Activated B cell treated with CpG ODN at 0.5 μM for 24 hours (primary cell): Measurements from ENCODE around the gene WNK1. TPM values are rescaled to one million over a fixed set of nuclear protein-coding genes. Genes with fewer than 3 reads are reported as not detected.
A peak's percentile ranks its signal among the peaks of the same experiment; 100 is the strongest.
"Not testable (repeated sequence)": the region's sequence is repeated elsewhere in the genome, so short reads cannot be mapped to it uniquely, and the experiment has no call there.

Experiments
- ATAC-seq: fragments of 200-7000 bp; cut with Tn5 transposase; one replicate; pipeline ENCODE4 v1.10.0; 2021; ENCODE audit warnings: low read depth, mild to moderate bottlenecking, moderate library complexity
- CTCF ChIA-PET: fragments of 350-600 bp; sonication (Branson Sonifier 250); formaldehyde crosslinking; loops from one replicate; lab custom pipeline; 2021; ENCODE audit warnings: antibody characterized with exemption; lab: Charles Lee
- POLR2A ChIA-PET: fragments of 350-600 bp; sonication (Branson Sonifier 250); formaldehyde crosslinking; loops from one replicate; lab custom pipeline; 2021; ENCODE audit warnings: antibody characterized with exemption; lab: Charles Lee
- DNase-seq: peaks from one replicate; pipeline ENCODE4 v3.0.0; 2022
- H3K27ac Mint-ChIP-seq: one replicate; pipeline ENCODE4 v1.8.0; 2020; ENCODE audit warnings: mixed read lengths
- H3K27me3 Mint-ChIP-seq: one replicate; pipeline ENCODE4 v1.8.0; 2021; ENCODE audit warnings: mixed read lengths
- H3K36me3 Mint-ChIP-seq: one replicate; pipeline ENCODE4 v1.8.0; 2021; ENCODE audit warnings: low read depth, mixed read lengths
- H3K4me1 Mint-ChIP-seq: one replicate; pipeline ENCODE4 v1.8.0; 2021; ENCODE audit warnings: mixed read lengths
- H3K4me3 Mint-ChIP-seq: one replicate; pipeline ENCODE4 v1.8.0; 2020; ENCODE audit warnings: mild to moderate bottlenecking, mixed read lengths
- H3K9me3 Mint-ChIP-seq: one replicate; pipeline ENCODE4 v1.8.0; 2020; ENCODE audit warnings: mixed read lengths
- intact Hi-C: fragments of 100-400 bp; cut with micrococcal nuclease; formaldehyde crosslinking; loops from one replicate; pipeline ENCODE4 v1.15.1; 2024
- total RNA-seq: library from RNA; stranded (reverse); gene quantifications from 2 replicates; pipeline ENCODE4 v1.2.3, GENCODE V29; 2022
- TF ChIP-seq, protein P1 (sequence below): fragments of 200-600 bp; IDR thresholded peaks from one replicate; pipeline ENCODE4 v1.8.0; 2022; ENCODE audit warnings: antibody characterized with exemption, mild to moderate bottlenecking

Gene WNK1
- total RNA-seq, 1 donor from 2014 or later: 155 TPM

DNA sequence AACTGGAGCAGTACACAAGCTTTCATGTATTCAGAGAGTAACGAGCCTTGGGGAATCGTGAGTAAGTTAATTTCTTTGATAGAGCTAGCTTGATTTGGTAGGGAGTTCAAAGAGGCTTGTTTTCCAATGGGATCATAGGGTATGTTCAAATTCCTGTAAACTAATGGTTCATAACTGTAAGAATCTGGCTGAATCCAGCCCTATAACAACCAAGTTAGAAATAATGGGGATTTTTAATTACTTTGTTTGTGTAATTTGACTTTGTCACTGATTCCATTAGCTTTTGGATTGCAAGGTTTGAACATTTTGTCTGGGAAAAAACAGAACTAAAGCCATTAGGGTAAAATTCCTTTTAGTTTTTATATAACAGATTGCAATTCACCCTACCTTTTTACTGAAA, 94.0 kb downstream of the WNK1 start:
- TF ChIP-seq, protein P1, sequence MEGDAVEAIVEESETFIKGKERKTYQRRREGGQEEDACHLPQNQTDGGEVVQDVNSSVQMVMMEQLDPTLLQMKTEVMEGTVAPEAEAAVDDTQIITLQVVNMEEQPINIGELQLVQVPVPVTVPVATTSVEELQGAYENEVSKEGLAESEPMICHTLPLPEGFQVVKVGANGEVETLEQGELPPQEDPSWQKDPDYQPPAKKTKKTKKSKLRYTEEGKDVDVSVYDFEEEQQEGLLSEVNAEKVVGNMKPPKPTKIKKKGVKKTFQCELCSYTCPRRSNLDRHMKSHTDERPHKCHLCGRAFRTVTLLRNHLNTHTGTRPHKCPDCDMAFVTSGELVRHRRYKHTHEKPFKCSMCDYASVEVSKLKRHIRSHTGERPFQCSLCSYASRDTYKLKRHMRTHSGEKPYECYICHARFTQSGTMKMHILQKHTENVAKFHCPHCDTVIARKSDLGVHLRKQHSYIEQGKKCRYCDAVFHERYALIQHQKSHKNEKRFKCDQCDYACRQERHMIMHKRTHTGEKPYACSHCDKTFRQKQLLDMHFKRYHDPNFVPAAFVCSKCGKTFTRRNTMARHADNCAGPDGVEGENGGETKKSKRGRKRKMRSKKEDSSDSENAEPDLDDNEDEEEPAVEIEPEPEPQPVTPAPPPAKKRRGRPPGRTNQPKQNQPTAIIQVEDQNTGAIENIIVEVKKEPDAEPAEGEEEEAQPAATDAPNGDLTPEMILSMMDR: no peak
- Mint-ChIP-seq H3K36me3 (peaks cover 32% of the 10 kb centered on the region), H3K4me3 (no peak overlapping the region), H3K27me3 (no peaks in the 10 kb centered on the region), H3K27ac (no peak overlapping the region), H3K9me3 (no peaks in the 10 kb centered on the region), H3K4me1 (peaks cover 34% of the 10 kb centered on the region)
- POLR2A ChIA-PET: no interaction called here
- intact Hi-C loops: no loop called here
- ATAC-seq (no peak), DNase-seq (no peak)
- CTCF ChIA-PET: interaction anchor here (0.6 to 1.9 kb wide), 3 partner anchors 32 to 232 kb away, joined by 3 to 7 read pairs (median 4); no protein-coding TSS in a partner anchor

DNA sequence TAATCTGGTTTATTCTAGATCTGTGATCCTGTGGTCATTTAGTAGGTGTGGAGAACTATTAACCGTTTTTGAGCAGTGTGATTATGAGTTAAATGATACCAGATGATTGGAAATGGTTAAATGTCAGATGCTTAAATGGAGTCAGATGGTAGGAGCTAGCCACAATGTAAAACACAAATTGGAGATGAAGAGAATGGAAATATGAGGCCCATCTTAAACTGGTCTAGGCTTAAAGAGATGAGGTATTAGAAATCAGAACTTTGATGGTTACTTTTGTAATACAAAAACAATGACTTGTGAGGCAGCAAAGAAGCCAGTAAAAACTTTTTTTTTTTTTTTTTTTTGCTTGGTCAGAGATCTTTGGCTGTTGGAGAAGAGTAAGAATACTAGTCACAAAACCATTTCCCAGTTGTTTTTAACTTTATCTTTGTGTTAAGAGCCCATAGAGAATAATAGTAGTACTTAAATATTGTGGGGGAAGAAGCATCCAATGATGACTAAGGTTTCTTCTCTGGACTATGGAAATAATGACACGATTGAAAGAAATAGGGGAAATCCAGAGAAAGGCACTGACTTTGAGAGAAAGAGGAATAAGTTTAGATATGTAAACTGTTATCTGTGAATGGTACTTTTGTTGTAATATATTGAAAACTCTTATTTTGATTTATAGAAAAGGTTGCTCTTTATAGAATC, 95.9 kb downstream of the WNK1 start:
- ATAC-seq (peak; percentile 64), DNase-seq (no peak)
- TF ChIP-seq, protein P1: no peak
- H3K4me3 Mint-ChIP-seq: peak overlapping the region; percentile 6
- ChIA-PET CTCF (interaction anchor here (1.9 kb wide), 1 partner anchor 34 kb away, joined by 7 read pairs; no protein-coding TSS in a partner anchor), POLR2A (no interaction called here)
- peaks cover 30% of the 10 kb centered on the region for H3K4me1 Mint-ChIP-seq
- H3K9me3 Mint-ChIP-seq: no peaks in the 10 kb centered on the region
- no peaks in the 10 kb centered on the region for H3K27me3 Mint-ChIP-seq
- H3K27ac Mint-ChIP-seq: peak overlapping the region; percentile 60
- intact Hi-C loops: no loop called here
- peaks cover 27% of the 10 kb centered on the region for H3K36me3 Mint-ChIP-seq

DNA sequence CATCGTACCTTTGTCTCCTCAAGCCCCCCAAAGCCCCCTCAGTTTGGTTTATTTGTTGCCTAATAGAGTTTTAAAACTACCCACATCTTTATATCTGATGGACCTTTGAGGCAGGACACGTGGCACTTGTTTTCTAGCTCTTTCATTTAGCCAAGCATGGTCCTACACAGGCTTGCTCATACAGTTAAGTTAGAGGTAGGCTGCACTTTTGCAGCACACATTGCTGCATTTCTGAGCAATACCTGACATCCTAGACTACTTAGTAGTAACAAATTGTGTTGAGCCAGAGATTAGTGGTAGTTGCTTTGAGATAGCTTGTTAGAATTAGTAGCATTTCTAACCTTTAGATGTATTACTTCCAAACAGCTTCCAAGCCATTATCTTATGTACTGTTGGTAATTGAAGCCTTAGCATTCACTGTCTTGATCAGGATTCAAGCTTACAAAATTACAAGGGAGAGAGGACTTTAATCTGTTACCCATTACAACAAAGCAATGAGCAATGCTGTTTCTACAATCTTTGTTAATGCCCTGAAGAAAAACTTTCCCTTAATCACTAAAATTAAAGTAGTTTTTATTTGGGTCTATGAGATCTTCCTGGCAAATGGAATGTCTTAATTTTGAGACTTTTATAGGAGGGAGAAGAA, 96.6 kb downstream of the WNK1 start:
- CTCF ChIA-PET: no interaction called here
- Mint-ChIP-seq H3K9me3 (no peaks in the 10 kb centered on the region), H3K27ac (peak overlapping the region; percentile 60), H3K4me1 (peaks cover 30% of the 10 kb centered on the region), H3K36me3 (peaks cover 24% of the 10 kb centered on the region), H3K27me3 (no peaks in the 10 kb centered on the region), H3K4me3 (no peak overlapping the region)
- POLR2A ChIA-PET: no interaction called here
- intact Hi-C loops: no loop called here
- DNase-seq (no peak), ATAC-seq (peak; percentile 50)
- TF ChIP-seq, protein P1: no peak

DNA sequence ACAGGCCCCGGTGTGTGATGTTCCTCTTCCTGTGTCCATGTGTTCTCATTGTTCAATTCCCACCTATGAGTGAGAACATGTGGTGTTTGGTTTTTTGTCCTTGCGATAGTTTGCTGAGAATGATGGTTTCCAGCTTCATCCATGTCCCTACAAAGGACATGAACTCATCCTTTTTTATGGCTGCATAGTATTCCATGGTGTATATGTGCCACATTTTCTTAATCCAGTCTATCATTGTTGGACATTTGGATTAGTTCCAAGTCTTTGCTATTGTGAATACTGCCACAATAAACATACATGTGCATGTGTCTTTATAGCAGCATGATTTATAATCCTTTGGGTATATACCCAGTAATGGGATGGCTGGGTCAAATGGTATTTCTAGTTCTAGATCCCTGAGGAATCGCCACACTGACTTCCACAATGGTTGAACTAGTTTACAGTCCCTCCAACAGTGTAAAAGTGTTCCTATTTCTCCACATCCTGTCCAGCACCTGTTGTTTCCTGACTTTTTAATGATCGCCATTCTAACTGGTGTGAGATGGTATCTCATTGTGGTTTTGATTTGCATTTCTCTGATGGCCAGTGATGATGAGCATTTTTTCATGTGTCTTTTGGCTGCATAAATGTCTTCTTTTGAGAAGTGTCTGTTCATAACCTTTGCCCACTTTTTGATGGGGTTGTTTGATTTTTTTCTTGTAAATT, 97.5 kb downstream of the WNK1 start:
- H3K27ac Mint-ChIP-seq: not testable (repeated sequence)

DNA sequence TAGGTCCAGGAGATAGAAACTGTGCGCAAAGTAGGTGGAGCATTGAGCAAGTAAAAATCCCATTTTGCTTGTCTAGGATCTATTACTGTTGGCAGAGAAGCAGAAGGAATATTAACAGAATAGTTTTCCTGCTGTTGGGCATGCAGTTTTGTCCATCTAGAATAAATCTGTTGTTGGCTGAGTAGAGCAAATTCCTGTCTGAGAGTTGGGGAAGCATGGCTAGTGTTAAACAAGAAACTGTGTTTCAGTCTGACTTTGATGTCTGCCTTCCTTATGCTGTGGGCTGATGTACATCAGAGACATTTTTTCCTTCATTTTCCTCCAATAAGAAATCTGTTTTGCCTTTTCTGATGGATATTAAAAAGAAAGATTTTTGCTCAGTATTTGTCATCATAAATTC, 99.0 kb downstream of the WNK1 start:
- ChIA-PET CTCF (no interaction called here), POLR2A (no interaction called here)
- peaks cover 18% of the 10 kb centered on the region for H3K36me3 Mint-ChIP-seq
- TF ChIP-seq, protein P1: no peak
- H3K27ac Mint-ChIP-seq: no peak overlapping the region
- H3K4me1 Mint-ChIP-seq: peaks cover 30% of the 10 kb centered on the region
- H3K27me3 Mint-ChIP-seq: no peaks in the 10 kb centered on the region
- DNase-seq (no peak), ATAC-seq (no peak)
- intact Hi-C loops: no loop called here
- no peak overlapping the region for H3K4me3 Mint-ChIP-seq
- H3K9me3 Mint-ChIP-seq: no peaks in the 10 kb centered on the region

More for the DNA sequence above, 97.5 kb downstream of the WNK1 start:
- H3K4me3 Mint-ChIP-seq, H3K27me3 Mint-ChIP-seq, intact Hi-C loops, DNase-seq, H3K9me3 Mint-ChIP-seq, ATAC-seq, CTCF ChIA-PET, POLR2A ChIA-PET: not testable (repeated sequence)
- H3K36me3 Mint-ChIP-seq: peaks cover 23% of the 10 kb centered on the region
- H3K4me1 Mint-ChIP-seq: peaks cover 30% of the 10 kb centered on the region
